ENCODE results near the gene STMN1.

DNA sequence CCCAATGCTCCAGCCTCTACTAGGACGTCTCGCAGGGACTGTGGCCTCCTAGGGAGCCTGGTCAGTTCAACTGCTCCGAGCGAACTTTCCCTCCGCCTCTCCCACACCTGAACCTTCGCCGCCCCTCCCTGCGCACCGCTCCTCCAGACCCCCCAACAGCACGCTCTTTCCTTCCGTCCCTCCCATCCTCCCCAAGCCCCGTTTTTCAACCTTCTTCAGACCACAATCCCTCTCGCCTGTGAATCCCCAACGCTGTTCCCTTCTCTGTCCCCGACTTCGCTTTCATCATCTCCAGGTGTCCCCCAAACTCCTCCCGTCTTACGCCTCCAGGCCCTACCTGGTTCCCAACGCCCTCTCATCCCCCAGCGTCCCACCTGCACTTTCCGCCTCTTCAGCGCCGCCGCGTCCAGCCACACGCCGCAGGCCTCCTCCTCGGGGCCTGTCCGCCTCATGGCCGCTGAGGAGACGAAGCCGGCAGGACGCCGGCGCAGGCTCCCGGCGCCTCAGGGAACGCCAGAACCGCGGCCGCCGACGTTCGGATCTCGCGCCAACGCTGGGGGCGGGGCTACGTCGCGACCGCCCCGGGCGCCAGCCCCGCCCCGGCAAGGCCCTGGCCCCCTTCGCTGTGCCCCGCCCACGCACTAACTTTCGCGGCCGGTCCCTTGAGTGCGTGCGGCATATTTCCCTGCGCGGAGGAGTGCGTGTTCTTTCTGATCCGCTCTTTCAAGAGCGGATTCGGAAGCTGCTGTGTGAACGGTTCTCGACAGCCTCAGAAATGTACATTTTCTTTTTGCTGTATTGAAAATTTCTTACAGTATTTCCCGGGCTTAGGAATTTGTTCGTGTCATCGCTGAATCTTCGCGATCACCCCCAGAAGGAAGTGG, 47.1 kb downstream of the STMN1 start, which contains the start of gene AUNIP:
- TF ChIP-seq, protein P1, sequence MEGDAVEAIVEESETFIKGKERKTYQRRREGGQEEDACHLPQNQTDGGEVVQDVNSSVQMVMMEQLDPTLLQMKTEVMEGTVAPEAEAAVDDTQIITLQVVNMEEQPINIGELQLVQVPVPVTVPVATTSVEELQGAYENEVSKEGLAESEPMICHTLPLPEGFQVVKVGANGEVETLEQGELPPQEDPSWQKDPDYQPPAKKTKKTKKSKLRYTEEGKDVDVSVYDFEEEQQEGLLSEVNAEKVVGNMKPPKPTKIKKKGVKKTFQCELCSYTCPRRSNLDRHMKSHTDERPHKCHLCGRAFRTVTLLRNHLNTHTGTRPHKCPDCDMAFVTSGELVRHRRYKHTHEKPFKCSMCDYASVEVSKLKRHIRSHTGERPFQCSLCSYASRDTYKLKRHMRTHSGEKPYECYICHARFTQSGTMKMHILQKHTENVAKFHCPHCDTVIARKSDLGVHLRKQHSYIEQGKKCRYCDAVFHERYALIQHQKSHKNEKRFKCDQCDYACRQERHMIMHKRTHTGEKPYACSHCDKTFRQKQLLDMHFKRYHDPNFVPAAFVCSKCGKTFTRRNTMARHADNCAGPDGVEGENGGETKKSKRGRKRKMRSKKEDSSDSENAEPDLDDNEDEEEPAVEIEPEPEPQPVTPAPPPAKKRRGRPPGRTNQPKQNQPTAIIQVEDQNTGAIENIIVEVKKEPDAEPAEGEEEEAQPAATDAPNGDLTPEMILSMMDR (IDR thresholded peaks at IDR 0.05), result no peak
- no peak for TF ChIP-seq POLR2A (IDR thresholded peaks at IDR 0.05)
